ENCODE results near the gene HTT.
"Not testable (repeated sequence)": the region's sequence is repeated elsewhere in the genome, so short reads cannot be mapped to it uniquely, and the experiment has no call there.

Gene HTT

DNA sequence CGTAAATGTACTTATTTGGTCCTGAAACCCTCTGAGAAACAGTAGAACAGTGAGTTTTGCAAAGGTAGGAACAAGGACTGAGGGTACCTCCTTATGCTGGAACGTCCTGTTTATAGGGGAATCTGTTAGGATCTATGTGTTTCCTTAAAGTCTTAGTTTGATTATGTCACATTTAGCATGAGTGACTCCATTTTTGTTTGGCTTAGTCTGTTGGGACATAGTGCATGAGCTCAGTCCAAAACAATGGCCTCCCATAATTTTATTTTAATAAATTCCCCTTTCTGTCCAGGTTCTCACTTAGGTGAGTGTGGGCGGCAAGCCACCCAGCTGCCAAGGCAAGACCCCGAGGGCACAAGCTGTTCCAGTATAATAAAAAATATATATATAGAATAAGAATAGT, 27.9 kb upstream of the HTT start:
- DNase-seq, result no peak

DNA sequence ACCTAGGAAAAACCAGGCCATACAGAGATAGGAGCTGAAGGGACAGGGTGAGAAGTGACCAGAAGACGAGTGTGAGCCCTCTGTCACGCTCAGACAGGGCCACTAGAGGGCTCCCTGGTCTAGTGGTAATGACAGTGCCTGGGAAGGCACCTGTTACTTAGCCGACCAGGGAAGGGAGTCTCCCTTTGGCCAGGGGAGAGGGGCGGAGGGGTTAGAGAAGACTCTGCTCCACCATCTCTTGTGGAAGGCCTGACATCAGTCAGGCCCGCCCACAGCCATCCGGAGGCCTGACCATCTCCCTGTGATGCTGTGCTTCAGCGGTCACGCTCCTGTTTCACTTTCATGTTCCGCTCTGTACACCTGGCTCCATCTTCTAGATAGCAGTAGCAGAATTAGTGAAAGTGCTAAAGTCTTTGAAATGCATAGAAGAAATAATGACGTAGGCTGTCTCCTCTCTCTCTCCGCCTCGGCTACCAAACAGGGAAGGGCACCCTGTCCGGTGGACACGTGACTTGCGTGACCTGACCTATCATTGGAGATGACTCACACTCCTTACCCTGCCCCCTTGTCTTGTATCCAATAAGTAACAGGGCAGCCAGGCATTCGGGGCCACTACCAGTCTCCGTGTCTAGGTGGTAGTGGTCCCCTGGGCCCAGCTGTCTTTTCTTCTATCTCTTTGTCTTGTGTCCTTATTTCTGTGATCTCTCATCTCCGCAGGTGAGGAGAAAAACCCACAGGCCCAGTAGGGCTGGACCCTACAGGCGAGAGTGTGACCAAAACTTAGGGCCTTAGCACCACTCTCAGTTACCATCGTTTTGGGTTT, 26.8 kb upstream of the HTT start:
- DNase-seq, result peak; percentile 71 to 79

DNA sequence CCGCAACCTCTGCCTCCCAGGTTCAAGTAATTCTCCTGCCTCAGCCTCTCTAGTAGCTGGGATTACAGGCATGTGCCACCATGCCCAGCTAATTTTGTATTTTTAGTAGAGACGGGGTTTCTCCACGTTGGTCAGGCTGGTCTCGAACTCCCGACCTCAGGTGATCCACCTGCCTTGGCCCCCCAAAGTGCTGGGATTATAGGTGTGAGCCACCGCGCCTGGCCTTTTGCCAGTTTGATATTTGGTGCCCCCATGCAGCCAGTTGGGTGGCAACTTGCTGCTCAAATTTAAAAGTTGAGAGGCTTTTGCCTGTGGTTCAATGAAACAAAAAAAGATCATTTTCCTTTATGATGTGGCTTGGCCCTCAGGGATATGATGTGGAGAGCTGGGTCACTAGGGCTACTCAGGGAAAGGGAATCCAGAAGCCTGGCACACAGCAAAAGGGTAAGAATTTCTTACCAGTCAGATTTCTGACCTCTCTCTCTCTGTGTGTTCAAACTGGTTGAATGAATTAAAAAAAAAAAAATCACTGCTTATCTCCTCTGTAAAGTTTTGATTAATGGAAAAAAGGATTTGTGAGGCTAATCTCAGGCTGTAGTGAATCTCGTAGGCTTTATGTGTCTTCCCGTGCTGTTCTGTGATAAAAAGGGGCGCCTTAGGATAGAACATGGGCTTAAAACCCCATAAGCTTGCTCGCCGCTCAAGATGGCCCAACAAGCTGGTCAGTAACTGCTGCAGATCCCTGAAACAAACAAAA, 23.2 kb upstream of the HTT start:
- DNase-seq, result not testable (repeated sequence)

DNA sequence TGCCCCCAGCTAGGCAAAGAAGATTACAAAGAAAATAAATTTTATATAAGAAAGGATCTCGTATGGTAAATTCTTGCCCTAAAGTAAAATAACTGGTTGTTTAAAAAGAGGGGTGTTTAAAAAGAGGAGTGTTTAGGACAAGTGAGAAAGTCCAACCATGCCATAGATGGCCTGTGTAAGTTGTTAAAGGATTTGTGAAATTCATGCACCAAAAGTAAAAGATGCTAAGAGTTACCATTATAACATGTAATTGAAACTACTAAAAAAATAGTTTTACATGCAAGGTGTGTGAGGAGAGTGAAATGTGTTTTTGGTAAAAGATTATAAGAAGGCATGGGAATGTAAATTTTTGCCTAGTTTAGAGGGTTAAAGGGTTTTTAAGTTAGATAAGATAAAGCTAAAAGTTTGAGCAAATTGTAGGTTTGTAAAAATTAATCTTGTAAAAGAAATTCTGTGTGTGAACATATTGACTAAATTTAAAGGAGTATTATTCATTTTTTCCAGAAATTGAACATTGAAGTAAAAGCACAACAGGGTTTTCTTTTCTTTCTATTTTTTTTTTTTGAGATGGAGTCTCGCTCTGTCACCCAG, 20.2 kb upstream of the HTT start:
- DNase-seq, result no peak

DNA sequence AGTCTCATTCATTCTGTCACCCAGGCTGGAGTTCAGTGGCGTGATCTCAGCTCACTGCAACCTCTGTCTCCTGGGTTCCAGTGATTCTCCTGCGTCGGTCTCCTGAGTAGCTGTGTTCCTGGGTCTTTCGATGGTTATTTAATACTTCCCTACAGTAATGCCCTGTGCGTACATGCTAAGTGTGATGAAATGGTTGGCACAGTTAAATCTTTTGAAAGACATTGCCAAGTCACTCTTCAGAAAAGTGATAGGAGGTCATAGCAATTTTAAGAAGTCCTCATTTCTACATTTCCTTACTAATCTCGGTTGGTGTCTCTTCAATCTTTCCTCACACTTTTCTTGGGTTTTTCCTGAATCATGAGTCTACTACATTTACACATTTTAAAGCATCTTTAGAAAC, 14.5 kb upstream of the HTT start:
- no peak for DNase-seq

DNA sequence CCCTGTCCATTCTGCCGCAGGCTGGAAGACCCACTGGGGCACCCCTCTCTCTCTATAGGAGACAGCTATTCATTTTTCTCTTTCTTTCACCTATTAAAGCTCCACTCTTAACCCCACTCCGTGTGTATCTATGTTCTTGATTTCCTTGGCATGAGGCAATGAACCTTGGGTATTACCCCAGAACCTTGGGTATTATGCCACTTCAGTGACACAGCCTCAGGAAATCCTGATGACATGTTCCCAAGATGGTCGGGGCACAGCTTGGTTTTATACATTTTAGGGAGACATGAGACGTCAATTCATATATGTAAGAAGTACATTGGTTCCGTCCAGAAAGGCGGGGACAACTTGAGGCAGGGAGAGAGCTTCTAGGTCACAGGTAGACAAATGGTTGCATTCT, 13.5 kb upstream of the HTT start:
- no peak for DNase-seq

DNA sequence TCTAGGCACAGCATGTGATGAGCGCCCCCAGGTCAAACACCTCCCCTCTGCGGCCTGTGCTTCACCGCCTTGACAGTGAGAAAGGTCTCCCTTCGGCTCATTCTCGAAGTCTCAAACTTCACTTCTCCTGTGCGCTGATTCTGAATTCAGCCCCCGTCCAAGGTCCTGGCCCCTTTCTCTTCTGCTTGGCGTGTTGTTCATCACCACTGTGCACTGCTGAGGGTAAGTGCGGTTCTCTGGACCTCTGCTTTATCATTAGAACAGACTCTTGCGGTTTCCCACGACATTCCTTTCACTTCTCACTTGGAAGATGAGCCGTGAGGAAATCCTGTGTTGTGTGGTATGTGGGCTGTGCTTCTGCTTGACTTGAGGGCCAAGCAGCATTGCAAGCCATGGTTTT, 12.0 kb upstream of the HTT start:
- DNase-seq, result no peak

DNA sequence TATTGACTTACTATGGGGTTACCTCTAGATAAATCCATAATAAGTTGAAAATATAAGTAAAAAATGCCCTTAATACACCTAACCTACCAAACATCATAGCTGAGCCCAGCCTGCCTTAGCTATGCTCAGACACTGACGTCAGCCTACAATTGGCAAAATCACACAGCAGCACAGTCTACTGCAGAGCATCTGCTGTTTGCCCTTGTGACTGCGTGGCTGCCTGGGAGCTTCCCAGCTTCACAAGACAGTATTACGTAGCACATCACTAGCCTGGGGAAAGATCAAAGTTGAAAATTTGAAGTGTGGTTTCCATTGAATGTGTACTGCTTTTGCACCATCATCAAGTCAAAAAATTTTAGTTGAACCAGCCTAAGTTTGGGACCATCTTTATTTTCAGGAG, 8.9 kb upstream of the HTT start:
- DNase-seq, result no peak

DNA sequence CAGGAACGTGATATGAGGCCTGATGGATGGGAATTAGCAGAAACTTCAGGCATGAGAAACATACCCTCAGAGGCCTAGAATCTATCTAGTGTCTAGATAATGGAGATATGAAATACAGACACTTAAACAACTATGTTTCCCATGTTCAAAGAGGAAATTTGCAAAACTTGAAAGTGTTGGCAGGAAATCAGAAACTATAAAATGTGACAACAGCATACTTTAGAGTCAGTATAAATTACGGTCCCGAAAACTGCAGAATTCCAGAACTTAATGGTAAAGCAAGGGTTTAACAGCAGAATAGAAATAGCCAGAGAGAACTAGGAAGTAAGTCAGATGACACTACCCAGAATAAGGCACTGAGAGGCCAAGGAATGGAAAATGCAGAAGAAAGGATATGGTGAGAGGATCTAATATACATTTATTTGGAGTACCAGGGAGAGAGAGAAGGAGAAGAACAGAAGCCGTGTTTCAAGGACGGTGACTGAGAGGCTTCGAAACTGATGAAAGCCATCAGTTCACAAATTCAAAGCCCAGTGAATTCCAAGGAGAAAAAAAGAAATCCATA, 7.6 kb upstream of the HTT start:
- DNase-seq, result no peak

DNA sequence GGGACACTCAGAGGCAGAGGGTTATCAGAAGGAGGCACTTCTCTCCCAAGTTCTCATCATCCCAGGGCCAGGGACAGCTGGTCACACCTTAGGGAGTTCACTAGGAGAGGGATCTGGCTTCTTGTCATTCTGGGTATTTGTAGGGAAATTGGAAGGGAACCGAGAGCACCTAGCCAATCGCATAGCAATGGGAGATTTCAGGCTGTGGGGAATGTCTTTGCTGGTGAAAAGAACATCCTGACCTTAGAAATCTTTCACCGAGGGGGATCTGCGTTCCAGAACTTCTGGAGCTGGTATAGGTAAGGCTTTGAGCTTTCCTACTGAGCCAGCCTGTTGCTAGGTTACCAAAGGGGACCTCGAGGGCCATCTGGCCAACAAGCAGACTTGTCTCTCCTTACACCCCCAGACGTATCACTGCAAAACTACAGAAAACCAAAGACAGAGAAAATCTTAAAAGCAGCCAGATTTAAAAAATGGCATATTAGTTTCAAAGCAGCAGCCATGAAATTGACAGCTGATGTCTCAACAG, 6.9 kb upstream of the HTT start:
- no peak for DNase-seq

DNA sequence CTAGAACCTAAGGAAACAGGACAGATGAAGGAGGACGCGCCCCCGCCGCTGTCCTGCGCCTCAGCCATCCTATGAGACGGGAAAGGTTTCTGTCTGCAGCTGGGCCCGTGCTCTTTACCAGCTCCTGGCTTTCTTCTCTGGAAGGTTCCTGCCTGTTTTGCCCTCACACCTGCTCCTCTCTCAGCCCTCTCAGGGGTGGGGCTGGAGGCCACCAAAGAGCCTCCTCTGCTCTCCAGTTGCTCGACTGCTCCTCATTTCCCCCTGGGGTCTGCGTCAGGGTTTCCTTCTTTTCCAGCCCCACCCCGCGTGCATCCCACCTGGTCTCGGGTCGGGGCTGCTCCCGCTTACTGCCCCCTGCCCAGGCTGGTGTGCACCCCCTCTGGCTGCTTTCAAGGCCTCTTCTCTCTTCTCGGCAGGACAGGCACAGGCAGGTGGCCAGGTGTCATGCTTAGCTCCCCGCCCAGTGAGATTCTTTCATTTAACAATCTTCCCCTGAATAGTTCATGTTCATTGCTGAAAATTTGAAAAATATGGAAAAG, 4.8 kb upstream of the HTT start:
- no peak for DNase-seq

DNA sequence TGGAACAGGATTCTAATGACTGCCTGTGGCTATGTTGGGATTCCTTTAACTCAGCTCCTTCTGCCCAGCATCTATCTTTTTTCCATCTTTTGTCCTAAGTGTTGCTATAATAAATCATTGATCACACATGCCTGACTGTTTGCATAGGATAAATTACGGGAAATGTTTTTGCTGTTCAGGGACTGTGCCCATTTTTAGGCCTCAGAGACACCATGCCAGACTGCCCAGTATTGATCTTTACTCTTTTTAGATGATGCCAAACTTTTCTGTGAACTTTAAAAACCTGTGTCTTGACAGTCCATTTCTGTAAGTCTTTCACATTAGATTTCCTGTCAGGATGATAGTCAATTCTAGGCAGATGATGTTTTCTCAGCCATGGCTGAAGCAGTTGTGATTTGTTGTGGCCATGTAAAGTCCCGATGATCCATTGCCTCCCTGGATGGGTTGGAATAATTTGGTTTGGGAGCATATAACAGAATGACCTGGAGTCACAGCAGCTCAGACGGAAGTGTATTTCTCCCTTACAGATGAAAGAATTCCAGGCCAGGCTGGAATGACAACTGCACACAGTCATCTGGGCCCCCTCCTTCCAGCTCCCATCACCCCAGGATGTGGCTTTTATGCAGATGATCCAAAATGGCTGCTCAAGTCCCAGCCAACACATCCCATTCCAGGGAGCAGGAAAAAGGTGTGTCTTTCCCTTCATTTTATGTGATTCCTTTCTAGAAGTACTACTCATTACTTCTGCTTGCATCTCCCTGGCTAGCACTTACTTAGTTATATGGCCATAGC, 3.6 kb upstream of the HTT start:
- no peak for DNase-seq

DNA sequence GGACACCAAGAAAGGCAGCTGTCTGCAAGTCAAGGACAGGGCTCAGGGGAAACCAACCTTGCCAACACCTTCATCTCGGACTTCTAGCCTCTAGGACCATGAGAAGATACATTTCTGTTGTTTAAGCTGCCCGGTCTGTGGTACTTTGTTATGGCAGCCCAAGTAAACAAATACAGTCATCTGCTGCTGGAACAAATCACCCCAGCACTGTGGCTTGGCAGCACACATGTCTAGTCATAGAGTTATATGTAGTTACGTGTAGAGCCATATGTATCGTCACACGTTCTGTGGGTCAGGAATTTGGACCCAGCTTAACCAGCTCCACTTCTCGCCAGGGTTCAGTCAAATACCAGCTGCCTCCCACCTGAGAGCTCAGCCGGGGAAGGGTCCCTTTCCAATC, 2.7 kb upstream of the HTT start:
- DNase-seq, result no peak

DNA sequence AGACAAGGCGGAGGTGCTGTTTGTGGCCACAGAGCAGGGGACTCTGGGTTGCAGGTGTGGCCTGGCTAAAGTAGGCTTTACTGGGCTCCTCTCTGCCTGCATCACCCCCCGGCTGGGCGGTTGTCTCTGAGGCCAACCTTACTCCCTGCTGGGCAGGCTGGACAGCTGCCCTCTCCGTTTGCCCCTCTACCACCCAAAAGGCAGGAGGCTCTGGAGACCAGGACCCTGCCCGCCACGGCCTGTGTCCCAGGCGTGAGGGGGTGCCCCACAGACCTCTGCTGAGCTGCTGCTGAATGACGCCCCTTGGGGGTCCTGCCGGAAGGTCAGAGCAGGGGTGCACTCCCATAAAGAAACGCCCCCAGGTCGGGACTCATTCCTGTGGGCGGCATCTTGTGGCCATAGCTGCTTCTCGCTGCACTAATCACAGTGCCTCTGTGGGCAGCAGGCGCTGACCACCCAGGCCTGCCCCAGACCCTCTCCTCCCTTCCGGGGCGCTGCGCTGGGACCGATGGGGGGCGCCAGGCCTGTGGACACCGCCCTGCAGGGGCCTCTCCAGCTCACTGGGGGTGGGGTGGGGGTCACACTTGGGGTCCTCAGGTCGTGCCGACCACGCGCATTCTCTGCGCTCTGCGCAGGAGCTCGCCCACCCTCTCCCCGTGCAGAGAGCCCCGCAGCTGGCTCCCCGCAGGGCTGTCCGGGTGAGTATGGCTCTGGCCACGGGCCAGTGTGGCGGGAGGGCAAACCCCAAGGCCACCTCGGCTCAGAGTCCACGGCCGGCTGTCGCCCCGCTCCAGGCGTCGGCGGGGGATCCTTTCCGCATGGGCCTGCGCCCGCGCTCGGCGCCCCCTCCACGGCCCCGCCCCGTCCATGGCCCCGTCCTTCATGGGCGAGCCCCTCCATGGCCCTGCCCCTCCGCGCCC, 1.1 kb upstream of the HTT start:
- no peak for DNase-seq

DNA sequence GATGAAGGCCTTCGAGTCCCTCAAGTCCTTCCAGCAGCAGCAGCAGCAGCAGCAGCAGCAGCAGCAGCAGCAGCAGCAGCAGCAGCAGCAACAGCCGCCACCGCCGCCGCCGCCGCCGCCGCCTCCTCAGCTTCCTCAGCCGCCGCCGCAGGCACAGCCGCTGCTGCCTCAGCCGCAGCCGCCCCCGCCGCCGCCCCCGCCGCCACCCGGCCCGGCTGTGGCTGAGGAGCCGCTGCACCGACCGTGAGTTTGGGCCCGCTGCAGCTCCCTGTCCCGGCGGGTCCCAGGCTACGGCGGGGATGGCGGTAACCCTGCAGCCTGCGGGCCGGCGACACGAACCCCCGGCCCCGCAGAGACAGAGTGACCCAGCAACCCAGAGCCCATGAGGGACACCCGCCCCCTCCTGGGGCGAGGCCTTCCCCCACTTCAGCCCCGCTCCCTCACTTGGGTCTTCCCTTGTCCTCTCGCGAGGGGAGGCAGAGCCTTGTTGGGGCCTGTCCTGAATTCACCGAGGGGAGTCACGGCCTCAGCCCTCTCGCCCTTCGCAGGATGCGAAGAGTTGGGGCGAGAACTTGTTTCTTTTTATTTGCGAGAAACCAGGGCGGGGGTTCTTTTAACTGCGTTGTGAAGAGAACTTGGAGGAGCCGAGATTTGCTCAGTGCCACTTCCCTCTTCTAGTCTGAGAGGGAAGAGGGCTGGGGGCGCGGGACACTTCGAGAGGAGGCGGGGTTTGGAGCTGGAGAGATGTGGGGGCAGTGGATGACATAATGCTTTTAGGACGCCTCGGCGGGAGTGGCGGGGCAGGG, 568 bp downstream of the HTT start:
- peak; percentile 57 to 62 for DNase-seq

DNA sequence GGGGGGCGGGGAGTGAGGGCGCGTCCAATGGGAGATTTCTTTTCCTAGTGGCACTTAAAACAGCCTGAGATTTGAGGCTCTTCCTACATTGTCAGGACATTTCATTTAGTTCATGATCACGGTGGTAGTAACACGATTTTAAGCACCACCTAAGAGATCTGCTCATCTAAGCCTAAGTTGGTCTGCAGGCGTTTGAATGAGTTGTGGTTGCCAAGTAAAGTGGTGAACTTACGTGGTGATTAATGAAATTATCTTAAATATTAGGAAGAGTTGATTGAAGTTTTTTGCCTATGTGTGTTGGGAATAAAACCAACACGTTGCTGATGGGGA, 1.1 kb downstream of the HTT start:
- DNase-seq, result no peak

DNA sequence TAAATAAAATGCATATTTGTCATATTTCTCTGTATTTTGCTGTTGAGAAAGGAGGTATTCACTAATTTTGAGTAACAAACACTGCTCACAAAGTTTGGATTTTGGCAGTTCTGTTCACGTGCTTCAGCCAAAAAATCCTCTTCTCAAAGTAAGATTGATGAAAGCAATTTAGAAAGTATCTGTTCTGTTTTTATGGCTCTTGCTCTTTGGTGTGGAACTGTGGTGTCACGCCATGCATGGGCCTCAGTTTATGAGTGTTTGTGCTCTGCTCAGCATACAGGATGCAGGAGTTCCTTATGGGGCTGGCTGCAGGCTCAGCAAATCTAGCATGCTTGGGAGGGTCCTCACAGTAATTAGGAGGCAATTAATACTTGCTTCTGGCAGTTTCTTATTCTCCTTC, 3.3 kb downstream of the HTT start:
- peak in 1 of 2 donors; percentile 22 for DNase-seq

DNA sequence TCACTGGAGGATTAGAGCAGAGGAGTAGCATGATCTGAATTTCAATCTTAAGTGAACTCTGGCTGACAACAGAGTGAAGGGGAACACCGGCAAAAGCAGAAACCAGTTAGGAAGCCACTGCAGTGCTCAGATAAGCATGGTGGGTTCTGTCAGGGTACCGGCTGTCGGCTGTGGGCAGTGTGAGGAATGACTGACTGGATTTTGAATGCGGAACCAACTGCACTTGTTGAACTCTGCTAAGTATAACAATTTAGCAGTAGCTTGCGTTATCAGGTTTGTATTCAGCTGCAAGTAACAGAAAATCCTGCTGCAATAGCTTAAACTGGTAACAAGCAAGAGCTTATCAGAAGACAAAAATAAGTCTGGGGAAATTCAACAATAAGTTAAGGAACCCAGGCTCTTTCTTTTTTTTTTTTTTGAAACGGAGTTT, 5.2 kb downstream of the HTT start:
- DNase-seq, result no peak

DNA sequence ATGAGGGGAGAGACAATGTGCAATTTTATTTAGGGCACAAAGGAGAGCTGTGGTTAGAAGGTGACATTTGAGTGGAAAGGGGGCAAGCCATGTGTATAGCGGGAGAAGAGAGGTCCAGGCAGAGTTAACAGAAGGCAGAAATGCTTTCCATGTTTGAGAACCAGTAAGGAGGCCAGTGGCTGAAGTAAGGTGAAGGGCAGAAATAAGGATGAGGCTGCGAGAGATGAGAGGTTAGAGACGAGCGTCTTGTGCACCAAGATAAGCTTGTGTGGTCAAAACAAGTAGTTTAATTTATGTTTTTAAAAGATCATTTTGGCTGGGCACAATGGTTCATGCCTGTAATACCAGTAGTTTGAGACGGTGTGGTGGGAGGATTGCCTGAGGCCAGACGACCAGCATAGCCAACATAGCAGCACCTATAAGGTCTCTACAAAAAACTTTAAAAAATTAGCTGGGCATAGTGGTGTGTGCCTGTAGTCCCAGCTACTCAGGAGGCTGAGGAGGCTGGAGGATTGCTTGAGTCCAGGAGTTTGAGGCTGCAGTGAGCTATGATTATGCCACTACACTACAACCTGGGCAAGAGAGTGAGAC, 8.5 kb downstream of the HTT start:
- DNase-seq, result no peak

DNA sequence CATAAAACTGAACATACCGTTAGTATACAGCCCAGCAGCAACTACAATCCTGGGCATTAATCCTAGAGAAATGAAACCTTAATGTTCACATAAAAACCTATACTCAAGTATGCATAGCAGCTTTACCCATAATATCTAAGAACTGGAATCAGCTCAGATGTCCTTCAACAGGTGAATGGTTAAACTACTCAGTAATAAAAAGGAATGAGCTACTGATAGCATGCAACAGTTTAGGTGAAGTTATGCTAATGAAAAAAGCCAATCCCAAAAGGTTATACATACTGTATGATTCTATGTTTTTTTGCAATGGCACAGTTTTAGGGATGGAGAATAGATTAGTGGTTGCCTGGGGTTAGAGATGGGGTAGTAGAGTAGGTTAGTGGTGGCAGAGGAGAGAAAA, 9.3 kb downstream of the HTT start:
- DNase-seq, result no peak
